ENCODE data around the gene RNU1-4. TPM values are rescaled to one million over a fixed set of nuclear protein-coding genes. Genes with fewer than 3 reads are reported as not detected.
"Not testable (repeated sequence)": the region's sequence is repeated elsewhere in the genome, so short reads cannot be mapped to it uniquely, and the experiment has no call there.

The RNU1-4 gene
- polyA plus RNA-seq, 1 of the 3 experiments (the other 2 are of a cell fraction): not detected

- DNase-seq; H3K36me3 ChIP-seq (replicated peaks in 1 of 2; ENCODE audit: control insufficient read depth in 1 of 2, insufficient read depth in 2 of 2, low read length in 1 of 2); CTCF ChIA-PET; H3F3A ChIP-seq (replicated peaks; ENCODE audit: insufficient read depth); H3K4me2 ChIP-seq; H3K9me3 ChIP-seq; H3K27ac ChIP-seq (ENCODE audit: low read depth in 2 of 2, low read length in 1 of 2); H3K27me3 ChIP-seq (ENCODE audit: insufficient read depth); H2AFZ ChIP-seq (ENCODE audit: low read depth); H3K79me2 ChIP-seq (ENCODE audit: insufficient read depth); H3K9ac ChIP-seq; H3K9me2 ChIP-seq; H3K4me1 ChIP-seq (ENCODE audit: control insufficient read depth in 1 of 2, insufficient read depth in 2 of 2, low read depth in 1 of 2, low read length in 1 of 2); H3K4me3 ChIP-seq (ENCODE audit: low read depth in 2 of 2, low read length in 1 of 2); POLR2A ChIA-PET; H4K20me1 ChIP-seq (ENCODE audit: insufficient read depth): not testable (repeated sequence)
- 15% methylated on average over 5 of the region's 5 CpGs for WGBS (ENCODE audit: low lambda C conversion rate)
- TF ChIP-seq JUND (IDR thresholded peaks at IDR 0.05) (peak; percentile 73), TCF12 (IDR thresholded peaks at IDR 0.05) (0 out of 2 replicates have a peak, but pooled peaks have one; percentile 59), FOSL2 (IDR thresholded peaks at IDR 0.05; ENCODE audit: borderline replicate concordance, low read depth) (peak; percentile 69), NFIC (IDR thresholded peaks at IDR 0.05; ENCODE audit: borderline replicate concordance) (peak; percentile 76)
- TF ChIP-seq, protein P1, sequence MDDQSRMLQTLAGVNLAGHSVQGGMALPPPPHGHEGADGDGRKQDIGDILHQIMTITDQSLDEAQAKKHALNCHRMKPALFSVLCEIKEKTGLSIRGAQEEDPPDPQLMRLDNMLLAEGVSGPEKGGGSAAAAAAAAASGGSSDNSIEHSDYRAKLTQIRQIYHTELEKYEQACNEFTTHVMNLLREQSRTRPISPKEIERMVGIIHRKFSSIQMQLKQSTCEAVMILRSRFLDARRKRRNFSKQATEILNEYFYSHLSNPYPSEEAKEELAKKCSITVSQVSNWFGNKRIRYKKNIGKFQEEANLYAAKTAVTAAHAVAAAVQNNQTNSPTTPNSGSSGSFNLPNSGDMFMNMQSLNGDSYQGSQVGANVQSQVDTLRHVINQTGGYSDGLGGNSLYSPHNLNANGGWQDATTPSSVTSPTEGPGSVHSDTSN (IDR thresholded peaks at IDR 0.05): peak; percentile 82
- TF ChIP-seq, protein P2, sequence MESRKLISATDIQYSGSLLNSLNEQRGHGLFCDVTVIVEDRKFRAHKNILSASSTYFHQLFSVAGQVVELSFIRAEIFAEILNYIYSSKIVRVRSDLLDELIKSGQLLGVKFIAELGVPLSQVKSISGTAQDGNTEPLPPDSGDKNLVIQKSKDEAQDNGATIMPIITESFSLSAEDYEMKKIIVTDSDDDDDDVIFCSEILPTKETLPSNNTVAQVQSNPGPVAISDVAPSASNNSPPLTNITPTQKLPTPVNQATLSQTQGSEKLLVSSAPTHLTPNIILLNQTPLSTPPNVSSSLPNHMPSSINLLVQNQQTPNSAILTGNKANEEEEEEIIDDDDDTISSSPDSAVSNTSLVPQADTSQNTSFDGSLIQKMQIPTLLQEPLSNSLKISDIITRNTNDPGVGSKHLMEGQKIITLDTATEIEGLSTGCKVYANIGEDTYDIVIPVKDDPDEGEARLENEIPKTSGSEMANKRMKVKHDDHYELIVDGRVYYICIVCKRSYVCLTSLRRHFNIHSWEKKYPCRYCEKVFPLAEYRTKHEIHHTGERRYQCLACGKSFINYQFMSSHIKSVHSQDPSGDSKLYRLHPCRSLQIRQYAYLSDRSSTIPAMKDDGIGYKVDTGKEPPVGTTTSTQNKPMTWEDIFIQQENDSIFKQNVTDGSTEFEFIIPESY (IDR thresholded peaks at IDR 0.05; ENCODE audit: borderline replicate concordance, low read depth): 0 out of 2 replicates have a peak, but pooled peaks have one; percentile 39
- TF ChIP-seq, protein P3, sequence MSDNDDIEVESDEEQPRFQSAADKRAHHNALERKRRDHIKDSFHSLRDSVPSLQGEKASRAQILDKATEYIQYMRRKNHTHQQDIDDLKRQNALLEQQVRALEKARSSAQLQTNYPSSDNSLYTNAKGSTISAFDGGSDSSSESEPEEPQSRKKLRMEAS (IDR thresholded peaks at IDR 0.05; ENCODE audit: low read depth): peak; percentile 62; the same call in 1 of the 2 replicates
Measured at GRCh38 chr1:16770139-16770759, 29.9 kb downstream of the RNU1-4 start.

- H3F3A ChIP-seq (replicated peaks; ENCODE audit: insufficient read depth); H3K36me3 ChIP-seq (replicated peaks in 1 of 2; ENCODE audit: control insufficient read depth in 1 of 2, insufficient read depth in 2 of 2, low read length in 1 of 2); H3K9ac ChIP-seq; CTCF ChIA-PET; H4K20me1 ChIP-seq (ENCODE audit: insufficient read depth); H3K9me2 ChIP-seq; H3K27me3 ChIP-seq (ENCODE audit: insufficient read depth); H3K27ac ChIP-seq (ENCODE audit: low read depth in 2 of 2, low read length in 1 of 2); H3K4me3 ChIP-seq (ENCODE audit: low read depth in 2 of 2, low read length in 1 of 2); H3K79me2 ChIP-seq (ENCODE audit: insufficient read depth); H2AFZ ChIP-seq (ENCODE audit: low read depth); H3K4me2 ChIP-seq; DNase-seq; POLR2A ChIA-PET; H3K9me3 ChIP-seq; H3K4me1 ChIP-seq (ENCODE audit: control insufficient read depth in 1 of 2, insufficient read depth in 2 of 2, low read depth in 1 of 2, low read length in 1 of 2): not testable (repeated sequence)
- 64% methylated on average over 6 of the region's 6 CpGs for WGBS (ENCODE audit: low lambda C conversion rate)
Measured at GRCh38 chr1:16770896-16771446, 30.7 kb downstream of the RNU1-4 start.

DNA sequence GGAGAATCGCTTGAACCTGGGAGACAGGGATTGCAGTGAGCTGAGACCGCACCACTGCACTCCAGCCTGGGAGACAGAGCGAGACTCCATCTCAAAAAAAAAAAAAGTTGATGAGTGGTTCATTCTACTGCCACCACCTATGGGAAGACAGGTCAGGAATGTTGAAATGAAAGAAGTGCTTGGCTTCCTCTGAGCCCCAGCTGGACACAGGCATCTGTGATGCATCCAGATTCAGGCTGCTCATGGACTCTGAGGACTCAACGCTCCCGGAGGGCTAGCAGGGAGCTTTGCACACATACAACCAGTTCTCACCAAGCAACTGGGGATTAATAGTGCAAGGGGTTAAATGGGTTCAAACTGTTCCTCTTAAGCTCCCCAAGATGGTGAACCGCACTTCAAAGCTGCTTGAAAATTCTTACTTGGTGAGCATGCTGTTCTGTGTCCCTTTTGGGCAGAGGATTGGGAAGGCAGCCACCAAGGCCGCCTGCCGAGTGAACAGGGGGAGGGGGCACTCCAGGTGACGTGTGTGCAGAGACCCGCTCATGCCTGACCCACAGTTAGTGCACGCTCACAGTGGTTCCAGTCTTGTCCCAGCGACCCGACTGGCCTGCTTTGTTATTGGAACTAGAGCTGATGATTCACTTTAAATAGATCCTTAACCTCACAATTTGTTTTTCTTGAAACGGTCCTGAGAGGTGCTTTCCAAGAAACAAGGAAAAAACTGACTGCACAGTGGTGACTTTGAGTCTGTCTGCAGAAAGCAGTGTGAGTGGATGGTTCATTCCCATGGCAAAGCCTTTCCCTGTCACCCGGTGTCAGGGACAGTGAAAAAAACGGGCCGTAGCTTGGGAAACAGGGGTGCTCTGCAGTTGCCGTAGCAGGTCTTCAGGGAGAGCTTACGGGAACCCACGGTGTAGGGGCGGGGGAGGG, 32.2 kb downstream of the RNU1-4 start:
- H3K36me3 ChIP-seq (replicated peaks in 1 of 2; ENCODE audit: control insufficient read depth in 1 of 2, insufficient read depth in 2 of 2, low read length in 1 of 2); H3K4me2 ChIP-seq; H3K9me2 ChIP-seq; CTCF ChIA-PET; H3K79me2 ChIP-seq (ENCODE audit: insufficient read depth); H3F3A ChIP-seq (replicated peaks; ENCODE audit: insufficient read depth); H3K9ac ChIP-seq; H3K4me3 ChIP-seq (ENCODE audit: low read depth in 2 of 2, low read length in 1 of 2); H3K27me3 ChIP-seq (ENCODE audit: insufficient read depth); H3K27ac ChIP-seq (ENCODE audit: low read depth in 2 of 2, low read length in 1 of 2); H3K9me3 ChIP-seq; DNase-seq; H3K4me1 ChIP-seq (ENCODE audit: control insufficient read depth in 1 of 2, insufficient read depth in 2 of 2, low read depth in 1 of 2, low read length in 1 of 2); H2AFZ ChIP-seq (ENCODE audit: low read depth); POLR2A ChIA-PET; H4K20me1 ChIP-seq (ENCODE audit: insufficient read depth): not testable (repeated sequence)
- WGBS (ENCODE audit: low lambda C conversion rate): 74% methylated on average over 14 of the region's 21 CpGs

DNA sequence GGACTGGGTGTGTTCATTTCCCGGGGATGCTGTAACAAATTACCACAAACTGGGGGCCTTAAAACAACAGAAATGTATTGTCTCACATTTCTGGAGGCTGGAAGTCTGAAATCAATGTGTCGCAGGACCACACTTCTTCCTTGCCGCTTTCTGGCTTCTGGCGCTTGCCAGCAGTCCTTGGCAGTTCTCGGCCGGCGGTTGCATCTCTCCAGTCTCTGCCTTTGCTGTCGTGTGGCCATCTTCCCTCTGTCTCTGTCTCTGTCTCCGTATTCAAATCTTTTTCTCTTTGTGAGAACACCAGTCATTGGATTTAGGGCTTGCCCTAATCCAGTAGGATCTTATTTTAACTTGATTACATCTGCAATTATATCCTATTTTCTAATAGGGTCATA, 32.9 kb downstream of the RNU1-4 start:
- H4K20me1 ChIP-seq (ENCODE audit: insufficient read depth); H2AFZ ChIP-seq (ENCODE audit: low read depth); H3K27ac ChIP-seq (ENCODE audit: low read depth in 2 of 2, low read length in 1 of 2); H3K9ac ChIP-seq; H3K36me3 ChIP-seq (replicated peaks in 1 of 2; ENCODE audit: control insufficient read depth in 1 of 2, insufficient read depth in 2 of 2, low read length in 1 of 2); H3K9me2 ChIP-seq; H3F3A ChIP-seq (replicated peaks; ENCODE audit: insufficient read depth); DNase-seq; H3K4me1 ChIP-seq (ENCODE audit: control insufficient read depth in 1 of 2, insufficient read depth in 2 of 2, low read depth in 1 of 2, low read length in 1 of 2); H3K27me3 ChIP-seq (ENCODE audit: insufficient read depth); H3K4me2 ChIP-seq; H3K9me3 ChIP-seq; H3K4me3 ChIP-seq (ENCODE audit: low read depth in 2 of 2, low read length in 1 of 2); CTCF ChIA-PET; H3K79me2 ChIP-seq (ENCODE audit: insufficient read depth); POLR2A ChIA-PET: not testable (repeated sequence)
- WGBS (ENCODE audit: low lambda C conversion rate): 71% methylated on average over 8 of the region's 9 CpGs

All from SK-N-SH (cell line).